ENCODE measurements around the gene TUBAL3. TPM values are rescaled to one million over a fixed set of nuclear protein-coding genes. Genes with fewer than 3 reads are reported as not detected.

TUBAL3 gene
- total and polyA plus RNA-seq, 9 of the 15 experiments (the other 6 are each of a cell fraction or from before 2014, with no cell fraction given), result 5.5 to 10.1 (median 6.9) TPM

DNA sequence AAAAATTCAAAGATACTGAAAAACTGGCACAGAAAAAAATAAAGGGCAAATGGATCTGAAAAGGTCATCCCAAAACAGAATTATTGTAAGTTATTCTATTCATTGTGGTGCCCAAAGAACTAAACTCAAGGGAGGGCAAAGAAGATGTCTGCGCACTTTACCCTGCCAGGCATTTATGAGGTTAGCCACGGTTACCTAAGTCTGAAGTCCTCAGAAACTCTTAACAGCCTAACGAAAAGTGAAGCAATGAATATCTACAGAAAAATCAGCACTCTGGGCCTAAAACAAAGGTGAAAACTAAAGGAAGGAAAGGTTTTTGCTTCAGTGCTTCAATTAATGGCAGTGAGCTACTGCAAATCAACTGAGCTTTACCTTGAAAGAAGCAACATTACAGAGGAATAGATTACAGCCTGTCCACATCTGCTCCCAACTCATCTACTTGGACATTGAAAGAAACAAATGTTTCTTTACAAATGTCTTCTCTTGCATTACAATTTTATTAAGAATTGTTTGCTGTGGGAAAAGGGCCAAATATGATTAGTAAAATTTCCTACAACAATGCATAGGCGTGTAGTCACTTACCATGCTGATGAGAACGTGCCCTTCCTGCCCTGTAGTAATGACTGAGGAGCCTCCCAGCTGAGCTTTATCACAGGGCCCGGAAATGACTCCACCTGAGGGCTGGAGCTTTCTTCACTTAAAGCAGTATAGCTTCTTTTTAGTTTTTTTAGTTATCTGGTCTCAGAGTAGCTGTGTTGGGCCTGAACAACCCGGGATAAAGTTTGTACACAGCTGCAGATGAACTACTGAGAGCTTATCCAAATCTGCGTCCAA, at the start of gene TUBAL3 (continued):
- TF ChIP-seq SAFB (IDR thresholded peaks at IDR 0.05; ENCODE audit: borderline replicate concordance, low read depth, low read length) (no peak), NR1H2 (CRISPR knock-in tag; IDR thresholded peaks at IDR 0.05) (no peak), CEBPG (CRISPR knock-in tag; IDR thresholded peaks at IDR 0.05) (no peak), CEBPG (tag; conservative IDR thresholded peaks at IDR 0.05 in 1 of 2, IDR thresholded peaks at IDR 0.05 in 1 of 2) (no peak), ZNF12 (CRISPR knock-in tag; IDR thresholded peaks at IDR 0.05) (no peak), U2AF2 (optimal IDR thresholded peaks at IDR 0.05; ENCODE audit: low read depth, low read length) (no peak), RBFOX2 (IDR thresholded peaks at IDR 0.05; ENCODE audit: low read depth, low read length) (no peak), FOXK1 (CRISPR knock-in tag; IDR thresholded peaks at IDR 0.05; ENCODE audit: borderline replicate concordance) (no peak), NRF1 (conservative IDR thresholded peaks at IDR 0.05 in 1 of 2, IDR thresholded peaks at IDR 0.05 in 1 of 2) (no peak), PURB (CRISPR knock-in tag; IDR thresholded peaks at IDR 0.05; ENCODE audit: low read depth) (no peak), POLR2H (tag; IDR thresholded peaks at IDR 0.05; ENCODE audit: low read depth) (no peak), ZKSCAN8 (CRISPR knock-in tag; IDR thresholded peaks at IDR 0.05) (no peak), SMARCA4 (IDR thresholded peaks at IDR 0.05) (peak; percentile 41; the same call in 1 of the 2 replicates), MYNN (IDR thresholded peaks at IDR 0.05) (peak; percentile 34; the same call in 1 of the 2 replicates), MYNN (CRISPR knock-in tag; IDR thresholded peaks at IDR 0.05) (no peak), ELF4 (CRISPR knock-in tag; IDR thresholded peaks at IDR 0.05) (no peak), ZNF586 (CRISPR knock-in tag; conservative IDR thresholded peaks at IDR 0.05) (no peak), HNRNPH1 (optimal IDR thresholded peaks at IDR 0.05; ENCODE audit: low read depth, low read length) (no peak), FOXA1 (IDR thresholded peaks at IDR 0.05; ENCODE audit: borderline replicate concordance) (no peak)
- TF ChIP-seq, protein P1, sequence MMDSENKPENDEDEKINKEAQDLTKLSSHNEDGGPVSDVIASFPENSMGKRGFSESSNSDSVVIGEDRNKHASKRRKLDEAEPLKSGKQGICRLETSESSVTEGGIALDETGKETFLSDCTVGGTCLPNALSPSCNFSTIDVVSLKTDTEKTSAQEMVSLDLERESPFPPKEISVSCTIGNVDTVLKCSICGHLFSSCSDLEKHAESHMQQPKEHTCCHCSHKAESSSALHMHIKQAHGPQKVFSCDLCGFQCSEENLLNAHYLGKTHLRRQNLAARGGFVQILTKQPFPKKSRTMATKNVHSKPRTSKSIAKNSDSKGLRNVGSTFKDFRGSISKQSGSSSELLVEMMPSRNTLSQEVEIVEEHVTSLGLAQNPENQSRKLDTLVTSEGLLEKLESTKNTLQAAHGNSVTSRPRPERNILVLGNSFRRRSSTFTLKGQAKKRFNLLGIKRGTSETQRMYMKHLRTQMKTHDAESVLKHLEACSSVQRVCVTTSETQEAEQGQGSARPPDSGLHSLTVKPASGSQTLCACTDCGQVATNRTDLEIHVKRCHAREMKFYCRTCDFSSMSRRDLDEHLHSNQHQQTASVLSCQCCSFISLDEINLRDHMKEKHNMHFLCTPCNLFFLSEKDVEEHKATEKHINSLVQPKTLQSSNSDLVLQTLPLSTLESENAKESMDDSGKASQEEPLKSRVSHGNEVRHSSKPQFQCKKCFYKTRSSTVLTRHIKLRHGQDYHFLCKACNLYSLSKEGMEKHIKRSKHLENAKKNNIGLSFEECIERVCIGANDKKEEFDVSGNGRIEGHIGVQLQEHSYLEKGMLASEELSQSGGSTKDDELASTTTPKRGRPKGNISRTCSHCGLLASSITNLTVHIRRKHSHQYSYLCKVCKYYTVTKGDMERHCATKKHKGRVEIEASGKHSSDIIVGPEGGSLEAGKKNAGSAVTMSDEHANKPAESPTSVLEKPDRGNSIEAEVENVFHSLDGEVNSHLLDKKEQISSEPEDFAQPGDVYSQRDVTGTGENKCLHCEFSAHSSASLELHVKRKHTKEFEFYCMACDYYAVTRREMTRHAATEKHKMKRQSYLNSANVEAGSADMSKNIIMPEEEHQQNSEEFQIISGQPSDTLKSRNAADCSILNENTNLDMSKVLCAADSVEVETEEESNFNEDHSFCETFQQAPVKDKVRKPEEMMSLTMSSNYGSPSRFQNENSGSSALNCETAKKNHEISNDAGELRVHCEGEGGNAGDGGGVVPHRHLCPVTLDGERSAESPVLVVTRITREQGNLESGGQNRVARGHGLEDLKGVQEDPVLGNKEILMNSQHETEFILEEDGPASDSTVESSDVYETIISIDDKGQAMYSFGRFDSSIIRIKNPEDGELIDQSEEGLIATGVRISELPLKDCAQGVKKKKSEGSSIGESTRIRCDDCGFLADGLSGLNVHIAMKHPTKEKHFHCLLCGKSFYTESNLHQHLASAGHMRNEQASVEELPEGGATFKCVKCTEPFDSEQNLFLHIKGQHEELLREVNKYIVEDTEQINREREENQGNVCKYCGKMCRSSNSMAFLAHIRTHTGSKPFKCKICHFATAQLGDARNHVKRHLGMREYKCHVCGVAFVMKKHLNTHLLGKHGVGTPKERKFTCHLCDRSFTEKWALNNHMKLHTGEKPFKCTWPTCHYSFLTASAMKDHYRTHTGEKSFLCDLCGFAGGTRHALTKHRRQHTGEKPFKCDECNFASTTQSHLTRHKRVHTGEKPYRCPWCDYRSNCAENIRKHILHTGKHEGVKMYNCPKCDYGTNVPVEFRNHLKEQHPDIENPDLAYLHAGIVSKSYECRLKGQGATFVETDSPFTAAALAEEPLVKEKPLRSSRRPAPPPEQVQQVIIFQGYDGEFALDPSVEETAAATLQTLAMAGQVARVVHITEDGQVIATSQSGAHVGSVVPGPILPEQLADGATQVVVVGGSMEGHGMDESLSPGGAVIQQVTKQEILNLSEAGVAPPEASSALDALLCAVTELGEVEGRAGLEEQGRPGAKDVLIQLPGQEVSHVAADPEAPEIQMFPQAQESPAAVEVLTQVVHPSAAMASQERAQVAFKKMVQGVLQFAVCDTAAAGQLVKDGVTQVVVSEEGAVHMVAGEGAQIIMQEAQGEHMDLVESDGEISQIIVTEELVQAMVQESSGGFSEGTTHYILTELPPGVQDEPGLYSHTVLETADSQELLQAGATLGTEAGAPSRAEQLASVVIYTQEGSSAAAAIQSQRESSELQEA (IDR thresholded peaks at IDR 0.05; ENCODE audit: low read depth), result no peak

Data from K562 (cell line).